Fibroblast of lung (primary cell): ENCODE data around the gene C7orf33. TPM values are rescaled to one million over a fixed set of nuclear protein-coding genes. Genes with fewer than 3 reads are reported as not detected.

Experiments used
- DNase-seq, 2 donors: peaks; one replicate each; pipeline versions ENCODE4 v3.0.0 to v3.0.0-alpha.2; 2010; ENCODE audit warnings: low read depth in 2 of 2
- H2AFZ ChIP-seq: 2 replicates; pipeline ENCODE4 v1.5.1; 2012; ENCODE audit warnings: low read length, control low read depth, inconsistent platforms
- H3K27ac ChIP-seq: 2 replicates; pipeline ENCODE4 v1.5.1; 2011; ENCODE audit warnings: low read length, control low read depth; ENCODE audit not compliant: insufficient read depth
- H3K27me3 ChIP-seq: 2 replicates; pipeline ENCODE4 v1.5.1; 2011; ENCODE audit warnings: mild to moderate bottlenecking, low read length; ENCODE audit not compliant: control insufficient read depth, insufficient read depth
- H3K36me3 ChIP-seq: 2 replicates; pipeline ENCODE4 v1.5.1; 2011; ENCODE audit warnings: low read length; ENCODE audit not compliant: control insufficient read depth, insufficient read depth
- H3K4me1 ChIP-seq: 2 replicates; pipeline ENCODE4 v1.5.1; 2011; ENCODE audit warnings: low read length; ENCODE audit not compliant: control insufficient read depth, insufficient read depth; ENCODE audit errors: extremely low read depth
- H3K4me2 ChIP-seq: 2 replicates; pipeline ENCODE4 v1.5.1; 2011; ENCODE audit warnings: low read length, control low read depth; ENCODE audit not compliant: insufficient read depth; ENCODE audit errors: extremely low read depth
- H3K4me3 ChIP-seq, 4 experiments: fragments of 200-600 bp in 1 of 4; sonication (generic) in 1 of 4; replicated peaks in 1 of 4; 2 replicates each; pipeline ENCODE4 v1.5.1; 2011 to 2016; ENCODE audit warnings: low read length in 4 of 4, low read depth in 3 of 4, mild to moderate bottlenecking in 3 of 4, control low read depth in 2 of 4, inconsistent platforms in 1 of 4, mixed read lengths in 1 of 4; ENCODE audit not compliant: insufficient read depth in 1 of 4; ENCODE audit errors: control extremely low read depth in 1 of 4
- H3K79me2 ChIP-seq: 2 replicates; pipeline ENCODE4 v1.5.1; 2012; ENCODE audit warnings: mild to moderate bottlenecking, low read length, inconsistent platforms; ENCODE audit not compliant: control insufficient read depth, insufficient read depth
- H3K9ac ChIP-seq: 2 replicates; pipeline ENCODE4 v1.5.1; 2011; ENCODE audit warnings: mild to moderate bottlenecking, low read length, control low read depth; ENCODE audit not compliant: insufficient read depth
- H3K9me3 ChIP-seq: 2 replicates; pipeline ENCODE4 v1.5.1; 2012; ENCODE audit warnings: low read depth, low read length; ENCODE audit not compliant: control insufficient read depth, insufficient read depth
- H4K20me1 ChIP-seq: 2 replicates; pipeline ENCODE4 v1.5.1; 2011; ENCODE audit warnings: low read length; ENCODE audit not compliant: control insufficient read depth, insufficient read depth; ENCODE audit errors: extremely low read depth
- CTCF ChIP-seq, 2 donors: IDR thresholded peaks in 1 of 2; conservative IDR thresholded peaks in 1 of 2; 1 replicate in 1 of 2; 2 replicates in 1 of 2; pipeline ENCODE4 v1.5.1; 2011 to 2012; ENCODE audit warnings: low read length in 2 of 2, control low read depth in 1 of 2, inconsistent platforms in 1 of 2, low read depth in 1 of 2, mild to moderate bottlenecking in 1 of 2
- EZH2 ChIP-seq: IDR thresholded peaks from 2 replicates; pipeline ENCODE4 v1.5.1; 2012; ENCODE audit warnings: low read length, control low read depth, mild to moderate bottlenecking; ENCODE audit errors: missing control alignments
- polyA plus RNA-seq, 2 donors: library from polyadenylated mRNA; depleted of rRNA in 1 of 2; stranded (reverse) in 1 of 2; unstranded in 1 of 2; fragments of >200 nt; gene quantifications; 2 replicates each; pipeline ENCODE4 v1.2.1, GENCODE V29; 2011 to 2012; ENCODE audit warnings: missing spikeins in 1 of 2
- total RNA-seq: library from RNA; depleted of rRNA; stranded (reverse); fragments of >200 nt; gene quantifications from 2 replicates; pipeline ENCODE4 v1.2.1, GENCODE V29; 2014

Gene C7orf33
- total and polyA plus RNA-seq, 2 donors (not counting 1 experiment from before 2014, with no cell fraction given), result not detected

- Histone ChIP-seq H3K9me3 (no peaks in the 10 kb centered on the region), H3K4me3 (no peak overlapping the region), H3K4me2 (no peak overlapping the region), H3K27ac (no peak overlapping the region), H3K4me1 (no peaks in the 10 kb centered on the region), H3K36me3 (no peaks in the 10 kb centered on the region), H3K79me2 (no peaks in the 10 kb centered on the region), H2AFZ (no peak overlapping the region), H3K27me3 (no peaks in the 10 kb centered on the region), H4K20me1 (no peaks in the 10 kb centered on the region), H3K9ac (no peak overlapping the region)
- peak; percentile 27 to 65 for DNase-seq
- TF ChIP-seq EZH2, result no peak
- TF ChIP-seq CTCF (conservative IDR thresholded peaks at IDR 0.05 in 1 of 2, IDR thresholded peaks at IDR 0.05 in 1 of 2; ENCODE audit: low read depth in 1 of 2, low read length in 2 of 2), result peak; percentile 87 to 89
These were observed 14.7 kb upstream of the C7orf33 start for GRCh38 chr7:148575640-148576411.

- no peaks in the 10 kb centered on the region for H3K79me2 ChIP-seq
- no peak overlapping the region for H3K27ac ChIP-seq
- no peak overlapping the region for H3K4me2 ChIP-seq
- no peaks in the 10 kb centered on the region for H3K27me3 ChIP-seq
- no peaks in the 10 kb centered on the region for H3K9me3 ChIP-seq
- no peak for DNase-seq
- H3K4me1 ChIP-seq, result no peaks in the 10 kb centered on the region
- H4K20me1 ChIP-seq, result no peaks in the 10 kb centered on the region
- H2AFZ ChIP-seq, result no peak overlapping the region
- H3K36me3 ChIP-seq, result no peaks in the 10 kb centered on the region
- no peak overlapping the region for H3K9ac ChIP-seq
- H3K4me3 ChIP-seq, result no peak overlapping the region
- TF ChIP-seq CTCF (conservative IDR thresholded peaks at IDR 0.05 in 1 of 2, IDR thresholded peaks at IDR 0.05 in 1 of 2; ENCODE audit: low read depth in 1 of 2, low read length in 2 of 2) (no peak), EZH2 (no peak)
These were observed 11.2 kb upstream of the C7orf33 start for GRCh38 chr7:148579366-148579765.

DNA sequence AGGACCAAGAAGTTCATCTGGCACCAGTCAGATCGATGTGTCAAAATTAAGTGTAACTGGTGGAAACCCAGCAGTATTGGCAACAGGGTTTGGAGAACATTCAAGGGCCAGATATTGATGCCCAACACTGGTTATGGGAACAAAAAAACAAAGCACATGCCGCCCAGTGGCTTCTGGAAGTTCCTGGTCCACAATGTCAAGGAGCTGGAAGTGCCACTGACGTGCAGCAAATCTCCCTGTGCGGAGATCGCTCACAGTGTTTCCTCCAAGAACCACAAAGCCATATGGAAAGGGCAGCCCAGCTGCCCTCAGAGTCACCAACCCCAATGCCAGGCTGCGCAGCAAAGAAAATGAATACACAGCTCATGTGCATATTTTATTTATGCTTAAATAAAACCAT lies 10.1 kb upstream of the C7orf33 start:
- no peaks in the 10 kb centered on the region for H3K36me3 ChIP-seq
- H3K27me3 ChIP-seq, result no peaks in the 10 kb centered on the region
- no peak overlapping the region for H3K27ac ChIP-seq
- H3K9ac ChIP-seq, result no peak overlapping the region
- no peak overlapping the region for H3K4me3 ChIP-seq
- TF ChIP-seq EZH2 (no peak), CTCF (conservative IDR thresholded peaks at IDR 0.05 in 1 of 2, IDR thresholded peaks at IDR 0.05 in 1 of 2; ENCODE audit: low read depth in 1 of 2, low read length in 2 of 2) (no peak)
- DNase-seq, result no peak
- no peak overlapping the region for H2AFZ ChIP-seq
- H3K4me2 ChIP-seq, result no peak overlapping the region
- no peaks in the 10 kb centered on the region for H3K4me1 ChIP-seq
- no peaks in the 10 kb centered on the region for H3K9me3 ChIP-seq
- no peaks in the 10 kb centered on the region for H4K20me1 ChIP-seq
- H3K79me2 ChIP-seq, result no peaks in the 10 kb centered on the region
